HepG2 (cell line): ENCODE results near the gene THEM4. TPM values are rescaled to one million over a fixed set of nuclear protein-coding genes. Genes with fewer than 3 reads are reported as not detected.

ENCODE experiments used
- DDIT3 ChIP-seq: sonication (generic); formaldehyde crosslinking; IDR thresholded peaks from 2 replicates; pipeline ENCODE4 v1.4.0; 2020; ENCODE audit warnings: mild to moderate bottlenecking, missing genetic modification reagents
- EP300 ChIP-seq, 3 experiments: sonication (generic) in 1 of 3; formaldehyde crosslinking in 1 of 3; IDR thresholded peaks; 2 replicates each; pipeline versions ENCODE4 v1.5.1 to v1.6.1; 2011 to 2020; ENCODE audit warnings: low read depth in 2 of 3, low read length in 2 of 3, borderline replicate concordance in 1 of 3, improper control_type of control experiment in 1 of 3, mild to moderate bottlenecking in 1 of 3, missing genetic modification reagents in 1 of 3, moderate library complexity in 1 of 3
- FOXP4 ChIP-seq: sonication (generic); formaldehyde crosslinking; IDR thresholded peaks from 2 replicates; pipeline ENCODE4 v1.4.0; 2020; ENCODE audit warnings: missing genetic modification reagents
- GLI4 ChIP-seq: sonication (generic); formaldehyde crosslinking; IDR thresholded peaks from 2 replicates; pipeline ENCODE4 v1.5.1; 2020; ENCODE audit warnings: missing genetic modification reagents, mild to moderate bottlenecking, moderate library complexity, borderline replicate concordance
- HES4 ChIP-seq: sonication (generic); formaldehyde crosslinking; IDR thresholded peaks from 2 replicates; pipeline ENCODE4 v1.9.0; 2021; ENCODE audit warnings: mild to moderate bottlenecking, missing genetic modification reagents, borderline replicate concordance
- MED1 ChIP-seq: sonication (generic); formaldehyde crosslinking; IDR thresholded peaks from 2 replicates; pipeline ENCODE4 v1.4.0; 2020; ENCODE audit warnings: missing genetic modification reagents
- MIER2 ChIP-seq: IDR thresholded peaks from 2 replicates; pipeline ENCODE4 v1.6.1; 2016; ENCODE audit warnings: missing biosample characterization, missing genetic modification reagents
- NFATC3 ChIP-seq: sonication (generic); formaldehyde crosslinking; IDR thresholded peaks from 2 replicates; pipeline ENCODE4 v1.5.1; 2020; ENCODE audit warnings: mild to moderate bottlenecking, missing genetic modification reagents
- RBFOX2 ChIP-seq: fragments of 200-400 bp; formaldehyde crosslinking; IDR thresholded peaks from 2 replicates; pipeline ENCODE4 v1.6.1; 2017; ENCODE audit warnings: low read depth, mild to moderate bottlenecking, low read length
- REST ChIP-seq, 2 experiments: IDR thresholded peaks; 2 replicates each; pipeline ENCODE4 v1.6.1; 2011 to 2012; ENCODE audit warnings: low read length in 2 of 2, borderline replicate concordance in 1 of 2, low read depth in 1 of 2, mild to moderate bottlenecking in 1 of 2, moderate library complexity in 1 of 2
- SNAPC2 ChIP-seq: sonication (generic); formaldehyde crosslinking; IDR thresholded peaks from 2 replicates; pipeline ENCODE4 v1.8.1; 2022; ENCODE audit warnings: mild to moderate bottlenecking, missing genetic modification reagents
- TOPORS ChIP-seq: sonication (generic); formaldehyde crosslinking; IDR thresholded peaks from 2 replicates; pipeline ENCODE4 v1.8.0; 2023; ENCODE audit warnings: mild to moderate bottlenecking, missing genetic modification reagents
- ZBTB33 ChIP-seq: sonication (generic); formaldehyde crosslinking; IDR thresholded peaks from 2 replicates; pipeline ENCODE4 v1.4.0; 2020; ENCODE audit warnings: missing genetic modification reagents
- ZFP90 ChIP-seq: sonication (generic); formaldehyde crosslinking; IDR thresholded peaks from 2 replicates; pipeline ENCODE4 v1.8.0; 2022; ENCODE audit warnings: missing genetic modification reagents, mild to moderate bottlenecking, inconsistent platforms, borderline replicate concordance
- ZNF430 ChIP-seq: sonication (generic); formaldehyde crosslinking; IDR thresholded peaks from 2 replicates; pipeline ENCODE4 v1.9.0; 2021; ENCODE audit warnings: mild to moderate bottlenecking, missing genetic modification reagents
- ZNF720 ChIP-seq: sonication (generic); formaldehyde crosslinking; IDR thresholded peaks from 2 replicates; pipeline ENCODE4 v1.4.0; 2020; ENCODE audit warnings: missing genetic modification reagents
- ZNF784 ChIP-seq: sonication (generic); formaldehyde crosslinking; IDR thresholded peaks from 2 replicates; pipeline ENCODE4 v1.5.1; 2020; ENCODE audit warnings: missing genetic modification reagents, mild to moderate bottlenecking, borderline replicate concordance
- polyA plus RNA-seq, 8 experiments: library from polyadenylated mRNA; depleted of rRNA in 3 of 8; stranded (reverse) in 7 of 8; unstranded in 1 of 8; fragments of >200 nt; fragmentation: Illumina TruSeq in 4 of 8; extraction: Trizol in 4 of 8; gene quantifications; 2 replicates each; pipeline versions ENCODE4 v1.2.1 to v1.2.3, GENCODE V29; 2011 to 2016; ENCODE audit warnings: low read depth in 4 of 8, missing spikeins in 1 of 8, mixed read lengths in 1 of 8; ENCODE audit not compliant: insufficient read depth in 1 of 8
- total RNA-seq, 5 experiments: library from RNA; depleted of rRNA; stranded (reverse); fragments of >200 nt; fragmentation: Illumina TruSeq; extraction: Trizol; gene quantifications; 2 replicates each; pipeline ENCODE4 v1.2.3, GENCODE V29; 2016; ENCODE audit warnings: low read depth in 1 of 5

Gene THEM4
- total and polyA plus RNA-seq, 2 of the 13 experiments (the other 11 are each of a cell fraction or from before 2014, with no cell fraction given): 10.9 to 13.9 TPM

GRCh38 chr1:151909167-151910149, at the start of gene THEM4 (continued):
- TF ChIP-seq EP300 (IDR thresholded peaks at IDR 0.05; ENCODE audit: low read depth in 2 of 2, low read length in 2 of 2) (no peak), EP300 (CRISPR knock-in tag; IDR thresholded peaks at IDR 0.05; ENCODE audit: borderline replicate concordance) (0 out of 2 replicates have a peak, but pooled peaks have one; percentile 10), MIER2 (CRISPR knock-in tag) (peak; percentile 48; the same call in 1 of the 2 replicates), ZNF784 (0 out of 2 replicates have a peak, but pooled peaks have one; percentile 57), DDIT3 (no peak), TOPORS (CRISPR knock-in tag) (peak; percentile 89), RBFOX2 (peak; percentile 89), MED1 (CRISPR knock-in tag) (peak; percentile 64), ZNF720 (no peak), HES4 (peak; percentile 63; the same call in 1 of the 2 replicates), ZFP90 (CRISPR knock-in tag) (peak; percentile 75; the same call in 1 of the 2 replicates), NFATC3 (CRISPR knock-in tag) (peak; percentile 42; the same call in 1 of the 2 replicates), GLI4 (peak; percentile 85; the same call in 1 of the 2 replicates), FOXP4 (CRISPR knock-in tag) (peak; percentile 60; the same call in 1 of the 2 replicates), SNAPC2 (CRISPR knock-in tag) (peak; percentile 48; the same call in 1 of the 2 replicates), ZNF430 (CRISPR knock-in tag) (peak; percentile 83; the same call in 1 of the 2 replicates), REST (IDR thresholded peaks at IDR 0.05; ENCODE audit: borderline replicate concordance in 1 of 2, low read depth in 1 of 2, low read length in 2 of 2) (peak in 1 of 2 experiments; percentile 41; a peak in 1 of 4 replicates), ZBTB33 (CRISPR knock-in tag) (no peak; the same call in 1 of the 2 replicates)
